Naive thymus-derived CD4-positive, alpha-beta T cell (primary cell): ENCODE results near the gene FMO2. TPM values are rescaled to one million over a fixed set of nuclear protein-coding genes. Genes with fewer than 3 reads are reported as not detected.

Source experiments
- ATAC-seq: fragments of 150-1000 bp; cut with Tn5 transposase; 2 replicates; pipeline ENCODE4 v1.10.0; 2021; ENCODE audit warnings: mild to moderate bottlenecking, moderate library complexity
- CTCF ChIA-PET: fragments of 350-600 bp; sonication (Branson Sonifier 250); formaldehyde crosslinking; loops from one replicate; lab custom pipeline; 2021; ENCODE audit warnings: antibody characterized with exemption; lab: Charles Lee
- POLR2A ChIA-PET: fragments of 350-600 bp; sonication (Branson Sonifier 250); formaldehyde crosslinking; loops from one replicate; lab custom pipeline; 2021; ENCODE audit warnings: antibody characterized with exemption, inconsistent platforms; lab: Charles Lee
- DNase-seq, 9 donors: peaks; one replicate each; pipeline versions ENCODE4 v3.0.0 to v3.0.0-alpha.2; 2020 to 2022; ENCODE audit warnings: mixed read lengths in 1 of 9
- H3K27ac ChIP-seq: one replicate; pipeline ENCODE4 v1.7.0; 2013; ENCODE audit warnings: mild to moderate bottlenecking, low read depth, low read length, moderate library complexity
- H3K27me3 ChIP-seq, 2 donors: one replicate each; pipeline ENCODE4 v1.7.0; 2013; ENCODE audit warnings: low read length in 2 of 2, mild to moderate bottlenecking in 2 of 2, moderate library complexity in 2 of 2; ENCODE audit not compliant: control insufficient read depth in 2 of 2, insufficient read depth in 2 of 2
- H3K36me3 ChIP-seq, 3 experiments: 1 replicate in 2 of 3; 2 replicates in 1 of 3; pipeline ENCODE4 v1.7.0; 2013; ENCODE audit warnings: low read length in 3 of 3, mild to moderate bottlenecking in 3 of 3, moderate library complexity in 1 of 3; ENCODE audit not compliant: insufficient read depth in 3 of 3, control insufficient read depth in 2 of 3
- H3K4me1 ChIP-seq, 2 donors: one replicate each; pipeline ENCODE4 v1.7.0; 2013; ENCODE audit warnings: low read length in 2 of 2, mild to moderate bottlenecking in 2 of 2, moderate library complexity in 1 of 2; ENCODE audit not compliant: control insufficient read depth in 2 of 2, insufficient read depth in 2 of 2
- H3K4me3 ChIP-seq: 2 replicates; pipeline ENCODE4 v1.7.0; 2013; ENCODE audit warnings: mild to moderate bottlenecking, low read length
- H3K9me3 ChIP-seq, 3 experiments: 1 replicate in 2 of 3; 2 replicates in 1 of 3; pipeline ENCODE4 v1.7.0; 2013; ENCODE audit warnings: low read length in 3 of 3; ENCODE audit not compliant: control insufficient read depth in 2 of 3
- H3K27ac Mint-ChIP-seq, 9 donors: one replicate each; pipeline ENCODE4 v1.8.0; 2020 to 2022; ENCODE audit warnings: mixed read lengths in 9 of 9, mild to moderate bottlenecking in 8 of 9, moderate library complexity in 5 of 9, inconsistent platforms in 2 of 9
- H3K27me3 Mint-ChIP-seq, 5 donors: one replicate each; pipeline ENCODE4 v1.8.0; 2021 to 2022; ENCODE audit warnings: mixed read lengths in 5 of 5, mild to moderate bottlenecking in 1 of 5
- H3K36me3 Mint-ChIP-seq, 5 donors: one replicate each; pipeline ENCODE4 v1.8.0; 2020 to 2022; ENCODE audit warnings: mixed read lengths in 5 of 5, mild to moderate bottlenecking in 3 of 5, inconsistent platforms in 1 of 5
- H3K4me1 Mint-ChIP-seq, 7 donors: one replicate each; pipeline ENCODE4 v1.8.0; 2020 to 2022; ENCODE audit warnings: mixed read lengths in 7 of 7, mild to moderate bottlenecking in 3 of 7, inconsistent platforms in 1 of 7
- H3K4me3 Mint-ChIP-seq, 10 donors: one replicate each; pipeline ENCODE4 v1.8.0; 2020 to 2022; ENCODE audit warnings: mild to moderate bottlenecking in 10 of 10, mixed read lengths in 10 of 10, moderate library complexity in 6 of 10, inconsistent platforms in 2 of 10
- H3K9me3 Mint-ChIP-seq, 11 donors: one replicate each; pipeline ENCODE4 v1.8.0; 2020 to 2022; ENCODE audit warnings: mixed read lengths in 11 of 11, mild to moderate bottlenecking in 4 of 11, inconsistent platforms in 1 of 11, moderate library complexity in 1 of 11
- intact Hi-C, 2 donors: fragments of 100-400 bp; cut with micrococcal nuclease; formaldehyde crosslinking; loops; one replicate each; pipeline ENCODE4 v1.15.1; 2023
- polyA plus RNA-seq, 2 donors: library from polyadenylated mRNA; unstranded; fragments of 300-500 nt; fragmentation: Illumina TruSeq; gene quantifications; one replicate each; pipeline ENCODE4 v1.2.3, GENCODE V29; 2021
- total RNA-seq, 6 experiments: library from RNA in 5 of 6; stranded (reverse) in 5 of 6; gene quantifications; 1 replicate in 5 of 6; 2 replicates in 1 of 6; pipeline ENCODE4 v1.2.3 and lab custom pipeline; 2021 to 2026

Gene FMO2
- total and polyA plus RNA-seq, 7 experiments from 2014 or later, result not detected

DNA sequence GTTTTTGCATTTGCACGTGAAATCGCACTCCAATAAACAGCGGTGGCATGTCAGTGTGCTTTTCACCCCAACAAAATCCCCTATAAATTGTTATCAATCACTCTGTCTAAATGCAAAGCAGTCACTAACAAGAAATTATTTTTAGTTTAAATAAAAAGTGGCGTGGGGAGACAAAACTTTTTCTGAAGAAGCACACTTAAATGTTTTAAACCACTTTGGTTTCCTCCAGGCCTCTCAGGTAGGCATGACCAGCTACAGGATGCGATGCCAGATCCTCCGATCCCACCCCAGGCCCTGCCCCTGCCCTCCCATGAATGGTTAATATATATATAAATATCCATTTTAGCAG is 66.8 kb downstream of the FMO2 start:
- Mint-ChIP-seq H3K4me1 (peaks cover 0 to 13% (median 9%) of the 10 kb centered on the region in 7 donors), H3K36me3 (no peaks in the 10 kb centered on the region), H3K4me3 (peak overlapping the region; percentile 71 to 89 (median 80)), H3K9me3 (peaks cover 0 to 2% (median 0%) of the 10 kb centered on the region in 11 donors), H3K27me3 (peaks cover 45 to 60% (median 58%) of the 10 kb centered on the region in 5 donors), H3K27ac (no peak overlapping the region)
- ATAC-seq, result no peak
- Histone ChIP-seq H3K4me1 (no peaks in the 10 kb centered on the region), H3K4me3 (peak overlapping the region; percentile 55), H3K9me3 (no peaks in the 10 kb centered on the region), H3K27me3 (peaks cover 0 to 4% of the 10 kb centered on the region in 2 donors), H3K36me3 (no peaks in the 10 kb centered on the region), H3K27ac (no peak overlapping the region)
- ChIA-PET CTCF (interaction anchor here (1.8 kb wide), 1 partner anchor 62 kb away, joined by 7 read pairs; the partner anchor contains the start of gene FMO4), POLR2A (no interaction called here)
- no peak for DNase-seq
- intact Hi-C loops, result no loop called here

DNA sequence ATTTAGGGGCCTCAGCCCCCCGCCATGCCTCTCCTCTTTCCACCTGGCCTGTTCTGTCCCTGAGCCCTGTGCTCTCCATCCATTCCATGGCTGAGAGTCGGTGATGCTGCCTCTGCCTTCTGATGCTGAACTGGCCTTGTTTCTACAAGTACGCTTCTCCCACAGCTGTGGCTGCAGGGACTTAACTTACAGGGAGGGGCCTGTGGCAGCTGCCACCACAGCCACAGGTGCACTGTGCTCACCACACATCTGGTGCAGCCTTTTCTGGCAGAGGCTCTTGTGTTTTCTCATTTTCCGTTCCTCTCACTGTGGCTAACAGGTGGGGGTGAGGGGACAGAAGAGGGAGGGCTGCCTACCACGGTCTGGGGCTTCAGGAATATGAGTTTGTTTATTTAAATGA is 67.4 kb downstream of the FMO2 start:
- H3K4me1 ChIP-seq, result no peaks in the 10 kb centered on the region
- Mint-ChIP-seq H3K4me1 (peaks cover 0 to 13% (median 9%) of the 10 kb centered on the region in 7 donors), H3K9me3 (peaks cover 0 to 2% (median 0%) of the 10 kb centered on the region in 11 donors), H3K4me3 (peak overlapping the region in 8 of 10 donors; percentile 10 to 78 (median 52)), H3K36me3 (no peaks in the 10 kb centered on the region), H3K27ac (no peak overlapping the region), H3K27me3 (peaks cover 44 to 56% (median 53%) of the 10 kb centered on the region in 5 donors)
- no peak for DNase-seq
- no peak for ATAC-seq
- POLR2A ChIA-PET, result no interaction called here
- no peak overlapping the region for H3K4me3 ChIP-seq
- H3K36me3 ChIP-seq, result no peaks in the 10 kb centered on the region
- H3K9me3 ChIP-seq, result no peaks in the 10 kb centered on the region
- no peak overlapping the region for H3K27ac ChIP-seq
- CTCF ChIA-PET, result interaction anchor here (1.8 kb wide), 1 partner anchor 61 kb away, joined by 7 read pairs; the partner anchor contains the start of gene FMO4
- peaks cover 0 to 4% of the 10 kb centered on the region in 2 donors for H3K27me3 ChIP-seq
- intact Hi-C loops, result no loop called here

DNA sequence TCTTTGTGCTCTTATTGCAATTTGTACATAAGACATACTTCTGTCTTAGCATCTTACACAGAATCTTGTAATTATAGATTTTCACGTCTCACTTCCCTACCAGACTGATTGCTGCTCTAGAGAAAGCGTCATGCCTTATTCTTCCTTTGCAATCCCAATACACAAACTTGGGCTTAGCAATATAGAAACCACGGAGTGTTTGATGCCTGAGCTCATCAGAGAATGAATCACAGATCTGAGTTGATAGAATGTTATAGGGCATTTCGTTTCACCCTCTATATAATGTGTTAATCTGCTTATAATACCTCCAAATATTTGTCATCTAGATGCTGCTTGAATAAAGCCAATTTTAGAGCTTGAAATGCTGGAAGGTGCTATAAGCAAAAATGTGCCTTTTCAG is 69.8 kb downstream of the FMO2 start:
- no peaks in the 10 kb centered on the region for H3K9me3 ChIP-seq
- no peak overlapping the region for H3K4me3 ChIP-seq
- ATAC-seq, result no peak
- Mint-ChIP-seq H3K4me1 (peaks cover 0 to 13% (median 9%) of the 10 kb centered on the region in 7 donors), H3K4me3 (no peak overlapping the region), H3K9me3 (peaks cover 0 to 2% (median 0%) of the 10 kb centered on the region in 11 donors), H3K27me3 (peaks cover 34 to 46% (median 38%) of the 10 kb centered on the region in 5 donors), H3K36me3 (no peaks in the 10 kb centered on the region), H3K27ac (no peak overlapping the region)
- no peaks in the 10 kb centered on the region for H3K4me1 ChIP-seq
- ChIA-PET CTCF (interaction anchor here (1.0 kb wide), 1 partner anchor 9 kb away, joined by 3 read pairs; no protein-coding TSS in a partner anchor), POLR2A (no interaction called here)
- intact Hi-C loops, result no loop called here
- no peak for DNase-seq
- H3K27ac ChIP-seq, result no peak overlapping the region
- peaks cover 0 to 4% of the 10 kb centered on the region in 2 donors for H3K27me3 ChIP-seq
- H3K36me3 ChIP-seq, result no peaks in the 10 kb centered on the region

DNA sequence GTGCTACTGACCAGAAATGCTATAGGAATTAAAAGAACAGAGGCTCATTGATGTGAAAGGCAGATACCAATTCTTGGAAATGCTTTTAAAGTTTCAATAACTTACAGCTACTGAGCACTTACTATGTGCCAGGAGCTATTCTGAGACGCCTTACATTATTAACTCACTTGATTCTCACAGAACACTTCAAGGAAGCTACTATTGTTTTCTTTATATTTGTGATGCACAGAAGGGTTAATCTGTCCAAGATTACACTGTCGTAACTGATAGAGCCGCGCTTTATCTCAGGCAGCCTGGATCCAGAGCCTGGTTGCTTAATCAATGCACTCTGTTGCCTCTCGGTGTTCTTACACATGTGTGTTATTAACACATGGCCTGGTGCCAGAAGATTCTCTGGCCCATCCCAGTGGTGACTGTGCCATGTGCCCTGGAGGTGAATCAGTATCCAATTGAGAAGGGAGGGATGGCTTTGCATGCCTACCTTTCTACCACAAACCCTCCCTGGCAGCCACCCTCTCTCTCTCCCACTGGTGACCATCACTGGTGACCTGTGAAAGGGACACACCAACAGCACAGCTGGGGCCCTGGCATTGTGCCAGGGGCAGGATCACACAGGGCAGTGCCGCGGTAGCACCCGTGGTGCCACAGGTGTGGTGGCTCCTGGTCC is 72.0 kb downstream of the FMO2 start:
- no peak overlapping the region for H3K4me3 Mint-ChIP-seq
- no peaks in the 10 kb centered on the region for H3K4me1 ChIP-seq
- no peaks in the 10 kb centered on the region for H3K36me3 ChIP-seq
- H3K27ac Mint-ChIP-seq, result no peak overlapping the region
- H3K27me3 Mint-ChIP-seq, result peaks cover 22 to 34% (median 28%) of the 10 kb centered on the region in 5 donors
- CTCF ChIA-PET, result no interaction called here
- peaks cover 0 to 12% (median 5%) of the 10 kb centered on the region in 7 donors for H3K4me1 Mint-ChIP-seq
- DNase-seq (no peak), ATAC-seq (no peak)
- no peaks in the 10 kb centered on the region for H3K27me3 ChIP-seq
- no peak overlapping the region for H3K27ac ChIP-seq
- intact Hi-C loops, result no loop called here
- H3K36me3 Mint-ChIP-seq, result no peaks in the 10 kb centered on the region
- H3K4me3 ChIP-seq, result no peak overlapping the region
- no peaks in the 10 kb centered on the region for H3K9me3 ChIP-seq
- peaks cover 0 to 2% (median 0%) of the 10 kb centered on the region in 11 donors for H3K9me3 Mint-ChIP-seq
- POLR2A ChIA-PET, result no interaction called here

DNA sequence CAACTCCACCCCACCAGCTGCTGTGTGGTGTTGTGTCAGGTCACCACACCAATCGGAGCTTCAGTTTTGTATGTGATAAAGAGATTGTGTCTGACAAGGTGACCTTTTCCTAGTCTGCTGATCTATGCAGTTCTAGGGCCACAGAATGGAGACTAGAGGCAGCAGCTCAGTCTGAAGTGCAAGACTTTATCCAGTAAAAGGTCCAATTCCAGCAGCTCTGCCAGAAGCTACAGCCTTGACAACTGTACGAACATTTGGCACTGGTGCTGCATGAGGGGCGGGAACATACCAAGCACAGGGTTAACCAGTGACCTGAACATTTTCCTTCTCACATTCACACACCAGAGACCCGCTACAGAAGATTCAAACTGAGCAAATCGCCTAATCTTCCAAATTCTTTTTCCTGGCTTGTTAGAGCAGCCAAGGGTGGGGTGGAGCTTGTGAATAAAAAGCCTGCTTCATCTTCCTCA is 72.5 kb downstream of the FMO2 start:
- peaks cover 0 to 7% (median 0%) of the 10 kb centered on the region in 7 donors for H3K4me1 Mint-ChIP-seq
- peaks cover 0 to 2% (median 0%) of the 10 kb centered on the region in 11 donors for H3K9me3 Mint-ChIP-seq
- H3K4me3 ChIP-seq, result no peak overlapping the region
- ChIA-PET POLR2A (no interaction called here), CTCF (no interaction called here)
- H3K27ac ChIP-seq, result no peak overlapping the region
- no peak for ATAC-seq
- H3K9me3 ChIP-seq, result no peaks in the 10 kb centered on the region
- H3K36me3 ChIP-seq, result no peaks in the 10 kb centered on the region
- peaks cover 17 to 29% (median 23%) of the 10 kb centered on the region in 5 donors for H3K27me3 Mint-ChIP-seq
- H3K27ac Mint-ChIP-seq, result no peak overlapping the region
- H3K4me3 Mint-ChIP-seq, result no peak overlapping the region
- intact Hi-C loops, result no loop called here
- DNase-seq, result no peak
- H3K27me3 ChIP-seq, result no peaks in the 10 kb centered on the region
- H3K4me1 ChIP-seq, result no peaks in the 10 kb centered on the region
- no peaks in the 10 kb centered on the region for H3K36me3 Mint-ChIP-seq

DNA sequence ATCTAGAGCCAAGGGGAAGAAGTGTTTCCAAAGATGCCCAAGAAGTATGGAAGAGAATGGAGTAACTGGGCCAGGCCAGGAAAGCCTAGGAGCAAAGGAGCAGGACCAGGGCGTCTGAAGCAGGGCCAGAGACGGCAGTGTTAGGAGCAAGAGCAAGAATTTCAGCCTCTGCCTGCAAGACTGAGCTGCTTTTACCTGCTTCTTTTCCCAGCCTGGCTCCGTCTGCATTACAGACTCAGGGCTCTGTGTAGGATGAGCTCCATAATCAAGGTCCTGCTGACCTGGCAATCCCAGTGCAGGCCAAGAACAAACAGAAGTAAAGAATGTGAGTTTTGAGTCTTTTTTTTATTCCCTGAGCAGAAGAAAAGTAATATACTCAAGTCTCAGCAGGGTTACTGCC is 73.3 kb downstream of the FMO2 start:
- no peak overlapping the region for H3K4me3 ChIP-seq
- Mint-ChIP-seq H3K36me3 (no peaks in the 10 kb centered on the region), H3K27ac (no peak overlapping the region), H3K4me1 (no peaks in the 10 kb centered on the region), H3K4me3 (no peak overlapping the region), H3K9me3 (peaks cover 0 to 2% (median 0%) of the 10 kb centered on the region in 11 donors), H3K27me3 (peaks cover 10 to 22% (median 16%) of the 10 kb centered on the region in 5 donors)
- H3K27me3 ChIP-seq, result no peaks in the 10 kb centered on the region
- no peak for ATAC-seq
- H3K9me3 ChIP-seq, result no peaks in the 10 kb centered on the region
- H3K36me3 ChIP-seq, result no peaks in the 10 kb centered on the region
- no peak overlapping the region for H3K27ac ChIP-seq
- no peaks in the 10 kb centered on the region for H3K4me1 ChIP-seq
- CTCF ChIA-PET, result no interaction called here
- POLR2A ChIA-PET, result no interaction called here
- intact Hi-C loops, result no loop called here
- DNase-seq, result no peak
